Osteoblast (primary cell): ENCODE data around the gene BMP2K. TPM values are rescaled to one million over a fixed set of nuclear protein-coding genes. Genes with fewer than 3 reads are reported as not detected.
A peak's percentile ranks its signal among the peaks of the same experiment; 100 is the strongest.

Experiments used
- DNase-seq: peaks from one replicate; pipeline ENCODE4 v3.0.0; 2011; ENCODE audit warnings: low spot score, mixed read lengths; ENCODE audit not compliant: insufficient read length; ENCODE audit errors: missing footprints
- H2AFZ ChIP-seq: 2 replicates; pipeline ENCODE4 v1.6.0; 2011; ENCODE audit warnings: mild to moderate bottlenecking, low read length
- H3K27ac ChIP-seq: 2 replicates; pipeline ENCODE4 v1.5.1; 2011; ENCODE audit warnings: mild to moderate bottlenecking, low read depth, low read length, moderate library complexity
- H3K27me3 ChIP-seq: 2 replicates; pipeline ENCODE4 v1.6.0; 2012; ENCODE audit warnings: mild to moderate bottlenecking, control low read depth, inconsistent platforms, low read length, moderate library complexity; ENCODE audit not compliant: insufficient read depth
- H3K36me3 ChIP-seq: 2 replicates; pipeline ENCODE4 v1.5.1; 2011; ENCODE audit warnings: mild to moderate bottlenecking, low read length, control low read depth, moderate library complexity; ENCODE audit not compliant: insufficient read depth
- H3K4me1 ChIP-seq: 2 replicates; pipeline ENCODE4 v1.5.1; 2011; ENCODE audit warnings: mild to moderate bottlenecking, low read length, control low read depth, moderate library complexity; ENCODE audit not compliant: insufficient read depth
- H3K4me2 ChIP-seq: 2 replicates; pipeline ENCODE4 v1.6.0; 2011; ENCODE audit warnings: mild to moderate bottlenecking, low read length; ENCODE audit not compliant: insufficient read depth
- H3K4me3 ChIP-seq: fragments of 200-600 bp; sonication (generic); 3 replicates; pipeline ENCODE4 v1.5.1; 2012; ENCODE audit warnings: mild to moderate bottlenecking, low read length, inconsistent platforms; ENCODE audit not compliant: insufficient read depth
- H3K79me2 ChIP-seq: 2 replicates; pipeline ENCODE4 v1.6.0; 2012; ENCODE audit warnings: mild to moderate bottlenecking, low read length, control low read depth, inconsistent platforms; ENCODE audit not compliant: insufficient read depth
- H3K9me3 ChIP-seq: 2 replicates; pipeline ENCODE4 v1.5.1; 2011; ENCODE audit warnings: low read depth, low read length, control low read depth
- H4K20me1 ChIP-seq: 2 replicates; pipeline ENCODE4 v1.6.0; 2012; ENCODE audit warnings: mild to moderate bottlenecking, low read length, control low read depth; ENCODE audit not compliant: insufficient read depth
- CTCF ChIP-seq: IDR thresholded peaks from 2 replicates; pipeline ENCODE4 v1.5.1; 2011; ENCODE audit warnings: mild to moderate bottlenecking, low read depth, low read length, moderate library complexity; ENCODE audit errors: extremely low read depth
- total RNA-seq: library from RNA; depleted of rRNA; stranded (reverse); fragments of >200 nt; gene quantifications from 2 replicates; pipeline ENCODE4 v1.2.3, GENCODE V29; 2012

Gene BMP2K
- total RNA-seq, 1 donor, result 61.2 TPM

- DNase-seq, result no peak
- no peak for TF ChIP-seq CTCF
- Histone ChIP-seq H3K4me3 (no peak overlapping the region), H3K27me3 (no peaks in the 10 kb centered on the region), H3K4me1 (peaks cover 33% of the 10 kb centered on the region), H2AFZ (no peak overlapping the region), H3K36me3 (no peaks in the 10 kb centered on the region), H3K79me2 (peaks cover 83% of the 10 kb centered on the region), H3K9me3 (no peaks in the 10 kb centered on the region), H4K20me1 (peaks cover 32% of the 10 kb centered on the region), H3K4me2 (no peak overlapping the region), H3K27ac (no peak overlapping the region)
These were observed 3.9 kb downstream of the BMP2K start for GRCh38 chr4:78780093-78780492.

- Histone ChIP-seq H3K4me3 (no peak overlapping the region), H3K4me1 (peaks cover 31% of the 10 kb centered on the region), H3K9me3 (no peaks in the 10 kb centered on the region), H3K79me2 (peaks cover 93% of the 10 kb centered on the region), H3K4me2 (no peak overlapping the region), H3K27ac (no peak overlapping the region), H4K20me1 (peaks cover 32% of the 10 kb centered on the region), H3K36me3 (no peaks in the 10 kb centered on the region), H2AFZ (no peak overlapping the region), H3K27me3 (no peaks in the 10 kb centered on the region)
- no peak for TF ChIP-seq CTCF
- no peak for DNase-seq
These were observed 5.0 kb downstream of the BMP2K start for GRCh38 chr4:78781139-78781538.

GRCh38 chr4:78781924-78782323 is 5.8 kb downstream of the BMP2K start:
- Histone ChIP-seq H3K4me1 (peaks cover 31% of the 10 kb centered on the region), H3K79me2 (peaks cover 94% of the 10 kb centered on the region), H2AFZ (no peak overlapping the region), H3K4me2 (no peak overlapping the region), H3K27ac (no peak overlapping the region), H4K20me1 (peaks cover 31% of the 10 kb centered on the region), H3K27me3 (no peaks in the 10 kb centered on the region), H3K36me3 (no peaks in the 10 kb centered on the region), H3K9me3 (no peaks in the 10 kb centered on the region), H3K4me3 (no peak overlapping the region)
- no peak for TF ChIP-seq CTCF
- no peak for DNase-seq

GRCh38 chr4:78784236-78784865 is 8.2 kb downstream of the BMP2K start:
- peaks cover 24% of the 10 kb centered on the region for H3K4me1 ChIP-seq
- peak overlapping the region; percentile 44 for H3K27ac ChIP-seq
- H2AFZ ChIP-seq, result no peak overlapping the region
- peaks cover 94% of the 10 kb centered on the region for H3K79me2 ChIP-seq
- H3K4me3 ChIP-seq, result no peak overlapping the region
- H4K20me1 ChIP-seq, result peaks cover 15% of the 10 kb centered on the region
- DNase-seq, result peak; percentile 43
- no peaks in the 10 kb centered on the region for H3K27me3 ChIP-seq
- H3K4me2 ChIP-seq, result peak overlapping the region; percentile 42
- no peak for TF ChIP-seq CTCF
- H3K9me3 ChIP-seq, result no peaks in the 10 kb centered on the region
- H3K36me3 ChIP-seq, result no peaks in the 10 kb centered on the region
